ENCODE data around the gene CCDC137.
A peak's percentile ranks its signal among the peaks of the same experiment; 100 is the strongest.

Gene CCDC137

DNA sequence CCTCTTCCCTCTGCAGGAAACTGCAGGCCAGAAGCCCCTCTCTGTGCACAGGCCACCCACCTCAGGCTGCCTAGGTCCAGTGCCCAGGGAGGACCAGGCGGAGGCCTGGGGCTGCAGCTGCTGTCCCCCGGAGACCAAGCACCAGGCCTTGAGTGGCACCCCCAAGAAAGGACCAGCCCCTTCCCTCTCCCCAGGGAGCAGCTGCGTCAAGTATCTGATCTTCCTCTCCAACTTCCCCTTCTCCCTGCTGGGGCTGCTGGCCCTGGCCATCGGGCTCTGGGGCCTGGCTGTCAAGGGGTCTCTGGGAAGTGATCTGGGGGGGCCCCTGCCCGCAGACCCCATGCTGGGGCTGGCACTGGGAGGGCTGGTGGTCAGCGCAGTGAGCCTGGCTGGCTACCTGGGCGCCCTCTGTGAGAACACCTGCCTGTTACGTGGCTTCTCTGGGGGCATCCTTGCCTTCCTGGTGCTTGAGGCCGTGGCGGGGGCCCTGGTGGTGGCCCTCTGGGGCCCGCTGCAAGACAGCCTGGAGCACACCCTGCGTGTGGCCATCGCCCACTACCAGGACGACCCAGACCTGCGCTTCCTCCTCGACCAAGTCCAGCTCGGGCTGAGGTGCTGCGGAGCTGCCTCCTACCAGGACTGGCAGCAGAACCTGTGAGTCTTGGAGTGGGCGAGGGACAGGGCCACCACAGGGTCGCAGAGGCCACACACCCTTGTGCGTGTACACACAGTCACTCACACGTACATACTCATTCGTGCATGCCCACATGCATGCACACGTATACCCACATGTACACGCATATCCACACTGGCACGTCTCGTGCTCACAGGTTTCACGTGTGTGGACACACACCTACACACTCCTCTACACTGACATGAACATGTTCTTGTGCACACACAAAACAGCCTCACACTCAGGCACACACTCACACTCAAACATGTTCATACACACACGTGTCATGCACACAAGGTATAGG, 21.3 kb upstream of the CCDC137 start:
- Mint-ChIP-seq H3K27ac (no peak overlapping the region), H3K9me3 (no peaks in the 10 kb centered on the region), H3K27me3 (ENCODE audit: low read depth) (peaks cover 22% of the 10 kb centered on the region), H3K4me1 (ENCODE audit: low read depth) (no peaks in the 10 kb centered on the region), H3K36me3 (ENCODE audit: low read depth) (no peaks in the 10 kb centered on the region), H3K4me3 (no peak overlapping the region)

DNA sequence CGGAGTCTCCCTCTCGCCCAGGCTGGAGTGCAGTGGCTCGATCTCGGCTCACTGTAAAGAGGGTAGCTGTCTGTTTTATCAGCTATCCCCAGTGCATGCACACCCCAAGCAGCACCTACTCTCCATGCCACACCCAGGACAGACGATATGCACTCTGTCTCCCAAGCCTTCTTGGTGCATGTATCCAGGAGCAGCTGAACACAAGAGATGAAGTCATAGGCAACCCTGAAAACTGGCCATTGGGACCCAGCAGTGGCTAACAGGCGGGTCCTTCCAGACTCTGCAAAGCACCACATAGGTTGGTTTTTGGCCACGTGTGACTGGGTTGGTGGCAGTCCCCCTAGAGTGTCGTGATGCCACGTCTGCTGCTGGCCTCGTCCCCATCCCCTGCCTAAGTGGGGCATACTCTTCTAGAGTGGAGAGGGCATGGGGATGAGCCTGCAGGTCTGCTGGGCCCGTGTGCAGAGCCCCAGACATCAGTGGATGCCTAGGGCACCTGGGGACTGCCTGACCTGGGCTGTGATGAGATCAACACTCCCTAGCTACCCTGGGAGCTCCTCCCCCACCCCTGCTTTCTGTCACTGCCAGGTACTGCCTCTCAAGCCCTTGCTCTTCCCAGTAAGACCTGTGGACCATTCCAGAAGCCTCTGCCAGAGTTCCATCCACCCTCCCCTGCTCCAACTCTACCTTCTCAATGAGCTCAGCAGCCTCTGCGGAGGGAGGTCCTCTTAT, 19.5 kb upstream of the CCDC137 start:
- Mint-ChIP-seq H3K4me1 (ENCODE audit: low read depth) (no peaks in the 10 kb centered on the region), H3K4me3 (no peak overlapping the region), H3K27ac (no peak overlapping the region), H3K9me3 (no peaks in the 10 kb centered on the region), H3K27me3 (ENCODE audit: low read depth) (peaks cover 26% of the 10 kb centered on the region), H3K36me3 (ENCODE audit: low read depth) (peaks cover 3% of the 10 kb centered on the region)

DNA sequence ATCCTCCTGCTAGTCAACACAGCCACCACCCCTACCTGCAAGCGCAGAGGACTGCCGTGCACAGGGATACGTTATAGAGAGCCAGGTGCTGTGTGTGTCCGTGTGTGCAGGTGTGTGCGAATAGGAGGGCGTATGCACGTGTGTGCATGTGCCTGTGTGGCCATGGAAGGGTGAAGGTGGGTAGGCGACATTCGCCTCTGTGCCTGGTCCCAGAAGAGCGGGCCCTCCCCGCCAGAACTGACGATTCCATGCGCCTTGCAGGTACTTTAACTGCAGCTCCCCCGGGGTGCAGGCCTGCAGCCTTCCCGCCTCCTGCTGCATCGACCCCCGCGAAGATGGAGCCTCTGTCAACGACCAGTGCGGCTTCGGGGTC, 18.9 kb upstream of the CCDC137 start:
- Mint-ChIP-seq H3K9me3 (no peaks in the 10 kb centered on the region), H3K27me3 (ENCODE audit: low read depth) (peaks cover 26% of the 10 kb centered on the region), H3K4me1 (ENCODE audit: low read depth) (no peaks in the 10 kb centered on the region), H3K4me3 (no peak overlapping the region), H3K36me3 (ENCODE audit: low read depth) (peaks cover 3% of the 10 kb centered on the region), H3K27ac (no peak overlapping the region)

DNA sequence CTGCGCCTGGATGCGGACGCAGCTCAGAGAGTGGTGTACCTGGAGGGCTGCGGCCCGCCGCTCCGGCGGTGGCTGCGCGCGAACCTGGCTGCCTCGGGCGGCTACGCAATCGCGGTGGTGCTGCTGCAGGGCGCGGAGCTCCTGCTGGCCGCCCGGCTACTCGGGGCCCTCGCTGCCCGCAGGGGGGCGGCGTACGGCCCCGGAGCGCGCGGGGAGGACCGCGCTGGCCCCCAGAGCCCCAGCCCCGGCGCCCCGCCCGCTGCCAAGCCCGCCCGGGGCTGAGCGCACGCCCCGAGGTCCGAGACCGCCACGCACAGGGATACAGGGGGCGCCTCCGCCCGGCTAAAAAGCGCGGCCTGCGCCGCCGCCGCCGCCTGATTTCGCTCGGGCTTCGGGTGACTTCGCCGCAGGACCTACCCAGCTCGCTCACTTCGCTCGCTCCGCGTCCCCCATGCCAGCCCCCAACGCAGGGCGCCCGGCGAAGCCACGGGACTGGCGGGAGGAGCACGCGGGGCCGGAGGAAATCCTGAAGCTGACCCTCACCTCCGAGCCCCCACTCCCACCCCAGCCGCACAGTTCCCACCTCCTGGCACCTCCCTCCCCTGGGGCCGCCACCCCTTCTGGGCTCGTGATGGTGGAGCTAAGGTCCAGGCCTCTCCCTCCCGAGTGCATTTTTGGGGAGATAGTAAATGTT, 18.4 kb upstream of the CCDC137 start:
- H3K27me3 Mint-ChIP-seq (ENCODE audit: low read depth) = peaks cover 26% of the 10 kb centered on the region
- H3K4me1 Mint-ChIP-seq (ENCODE audit: low read depth) = no peaks in the 10 kb centered on the region
- no peak overlapping the region for H3K27ac Mint-ChIP-seq
- H3K36me3 Mint-ChIP-seq (ENCODE audit: low read depth) = peaks cover 3% of the 10 kb centered on the region
- no peaks in the 10 kb centered on the region for H3K9me3 Mint-ChIP-seq
- H3K4me3 Mint-ChIP-seq = no peak overlapping the region

DNA sequence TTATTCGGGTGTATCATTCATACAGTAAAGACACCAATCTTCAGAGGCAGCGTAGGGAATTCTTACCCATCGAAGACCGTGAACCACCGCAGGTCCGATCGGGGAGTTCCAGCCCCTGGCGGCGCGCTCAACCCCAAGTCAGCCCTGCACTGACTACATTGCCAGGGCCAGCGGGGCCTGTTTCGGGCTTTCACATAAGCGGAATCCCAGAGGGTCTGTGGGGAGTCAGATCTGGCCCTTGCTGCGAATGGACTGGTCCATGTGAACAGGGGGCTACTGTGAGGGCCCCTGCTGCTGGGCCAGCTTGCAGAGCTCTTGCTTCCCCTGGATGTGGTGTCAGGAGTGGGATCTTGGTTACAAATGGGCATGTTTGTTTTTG, 17.8 kb upstream of the CCDC137 start:
- Mint-ChIP-seq H3K27ac (no peak overlapping the region), H3K36me3 (ENCODE audit: low read depth) (peaks cover 3% of the 10 kb centered on the region), H3K4me3 (no peak overlapping the region), H3K27me3 (ENCODE audit: low read depth) (peaks cover 26% of the 10 kb centered on the region), H3K4me1 (ENCODE audit: low read depth) (peaks cover 5% of the 10 kb centered on the region), H3K9me3 (no peaks in the 10 kb centered on the region)

DNA sequence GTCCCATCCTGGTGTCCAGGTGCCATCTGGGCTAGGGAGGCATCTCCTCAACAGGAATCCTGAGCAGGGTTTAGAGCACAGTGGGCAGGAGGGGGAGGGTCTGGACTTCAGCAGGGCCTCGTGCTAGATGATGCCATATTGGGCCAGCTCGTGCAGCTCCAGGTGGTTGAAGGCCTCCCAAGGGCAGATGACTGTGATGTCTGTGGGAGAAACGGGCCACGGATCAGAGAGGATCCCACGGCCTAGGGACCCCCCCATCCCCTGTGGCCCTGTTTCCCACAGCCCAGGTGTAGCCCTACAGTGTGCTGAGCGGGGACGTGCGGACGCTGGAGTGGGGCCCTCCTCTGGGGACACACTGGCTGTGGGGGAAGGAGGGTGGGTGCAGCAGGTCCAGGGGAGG, 15.6 kb upstream of the CCDC137 start:
- H3K4me3 Mint-ChIP-seq = no peak overlapping the region
- peaks cover 26% of the 10 kb centered on the region for H3K27me3 Mint-ChIP-seq (ENCODE audit: low read depth)
- no peak overlapping the region for H3K27ac Mint-ChIP-seq
- peaks cover 3% of the 10 kb centered on the region for H3K36me3 Mint-ChIP-seq (ENCODE audit: low read depth)
- H3K9me3 Mint-ChIP-seq = no peaks in the 10 kb centered on the region
- H3K4me1 Mint-ChIP-seq (ENCODE audit: low read depth) = peaks cover 5% of the 10 kb centered on the region

DNA sequence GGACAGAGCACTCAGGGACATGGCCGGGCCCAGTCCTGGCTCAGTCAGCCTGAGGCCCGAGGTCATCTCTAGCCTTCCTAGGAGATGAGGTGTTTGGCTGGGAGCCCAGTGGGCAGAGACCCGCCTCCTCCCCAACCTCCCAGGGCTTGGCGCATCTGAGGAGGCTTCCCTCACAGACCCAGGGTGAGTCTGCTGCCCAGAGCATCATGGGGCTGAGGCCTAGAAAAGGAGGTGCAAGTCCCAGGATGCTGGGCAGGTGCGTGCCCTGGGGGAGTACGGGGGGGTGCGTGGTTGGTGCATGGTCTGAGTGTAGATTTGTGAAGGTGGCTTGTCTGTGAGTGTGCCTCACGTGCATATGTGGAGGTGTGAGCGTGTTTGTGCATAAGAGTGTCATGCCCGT, 14.8 kb upstream of the CCDC137 start:
- Mint-ChIP-seq H3K27ac (no peak overlapping the region), H3K36me3 (ENCODE audit: low read depth) (peaks cover 3% of the 10 kb centered on the region), H3K4me3 (peak overlapping the region; percentile 30), H3K4me1 (ENCODE audit: low read depth) (peaks cover 5% of the 10 kb centered on the region), H3K27me3 (ENCODE audit: low read depth) (peaks cover 25% of the 10 kb centered on the region), H3K9me3 (no peaks in the 10 kb centered on the region)

DNA sequence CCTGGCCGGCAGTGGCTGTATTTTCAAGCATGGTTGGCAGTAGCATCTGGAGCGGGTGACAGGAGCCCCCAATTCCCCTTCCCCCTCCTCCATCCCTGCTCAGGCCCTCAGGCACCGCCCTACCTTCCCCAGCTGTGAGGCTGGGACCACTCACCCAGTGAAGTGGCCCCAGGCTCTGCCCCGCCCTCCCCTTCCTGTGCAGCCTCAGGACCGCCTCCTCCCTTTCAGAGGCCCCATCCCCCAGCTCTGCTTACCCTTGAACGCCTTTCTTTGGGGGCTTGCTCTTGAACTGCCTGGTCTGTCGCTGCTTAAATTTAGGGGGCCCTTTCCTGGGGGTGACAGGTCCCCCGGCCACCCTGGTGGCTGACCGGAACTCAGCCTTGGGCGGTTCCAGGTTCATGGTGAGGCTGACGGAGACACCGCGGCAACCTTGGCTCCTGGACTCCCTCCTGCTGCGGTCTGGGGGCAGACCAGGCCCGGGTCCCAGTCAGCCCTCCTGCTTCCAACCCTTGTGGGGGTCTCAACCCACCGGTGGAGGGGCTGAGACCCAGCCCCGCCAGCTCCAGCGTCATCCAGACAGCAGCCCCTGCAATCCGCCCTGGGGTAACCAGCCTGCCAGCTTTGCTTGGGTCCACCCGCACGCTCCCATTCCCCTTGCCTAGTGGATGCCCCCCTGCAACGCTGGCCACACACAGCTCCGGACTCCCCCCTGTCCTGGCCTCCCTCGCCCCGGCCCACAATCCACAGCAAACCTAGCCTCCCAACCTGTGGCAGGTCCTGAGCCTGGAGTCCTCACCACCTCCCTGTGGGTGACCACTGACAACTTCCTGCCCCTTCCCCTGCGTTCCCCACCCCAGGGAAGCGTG, 13.4 kb upstream of the CCDC137 start:
- H3K9me3 Mint-ChIP-seq = no peaks in the 10 kb centered on the region
- peaks cover 3% of the 10 kb centered on the region for H3K36me3 Mint-ChIP-seq (ENCODE audit: low read depth)
- peaks cover 14% of the 10 kb centered on the region for H3K27me3 Mint-ChIP-seq (ENCODE audit: low read depth)
- H3K27ac Mint-ChIP-seq = peak overlapping the region; percentile 77
- H3K4me1 Mint-ChIP-seq (ENCODE audit: low read depth) = peaks cover 12% of the 10 kb centered on the region
- H3K4me3 Mint-ChIP-seq = peak overlapping the region; percentile 87

DNA sequence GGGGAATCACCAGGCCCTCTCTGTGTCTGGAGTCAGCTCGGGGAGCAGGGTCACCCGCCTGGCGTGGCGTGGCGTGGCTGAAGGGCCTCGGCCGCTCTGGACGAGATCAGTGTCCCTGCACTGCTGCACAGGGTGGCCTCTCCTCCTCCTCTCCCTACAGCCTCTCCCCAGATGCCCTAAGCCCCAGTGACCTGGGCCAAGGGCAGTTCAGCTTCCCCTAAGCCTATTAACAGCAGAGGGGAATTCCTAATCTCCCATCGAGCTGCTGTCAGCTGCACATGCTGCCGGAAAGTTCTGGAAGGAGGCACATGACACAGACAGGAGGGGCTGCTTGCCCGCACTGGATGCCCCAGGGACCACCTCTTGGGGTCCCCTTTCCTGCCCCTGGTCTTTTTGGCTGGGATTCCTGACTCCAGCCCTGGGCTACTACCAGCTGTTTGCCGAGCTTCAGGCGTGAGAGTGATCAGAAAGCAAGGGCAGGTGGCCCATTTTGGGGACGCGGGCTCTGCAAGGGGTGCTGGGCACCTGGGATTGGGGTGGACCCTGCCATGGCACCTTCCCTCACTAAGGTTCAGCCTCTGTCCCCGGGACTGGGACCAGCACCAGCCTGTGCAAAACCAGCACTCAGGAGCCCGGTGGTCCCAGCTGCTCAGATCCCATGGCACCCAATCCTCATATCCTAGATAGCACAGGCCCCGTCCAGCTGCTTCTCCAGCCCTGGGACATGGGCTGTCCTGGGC, 11.0 kb upstream of the CCDC137 start:
- Mint-ChIP-seq H3K27ac (no peak overlapping the region), H3K27me3 (ENCODE audit: low read depth) (peaks cover 4% of the 10 kb centered on the region), H3K36me3 (ENCODE audit: low read depth) (peaks cover 3% of the 10 kb centered on the region), H3K9me3 (no peaks in the 10 kb centered on the region), H3K4me1 (ENCODE audit: low read depth) (peaks cover 12% of the 10 kb centered on the region), H3K4me3 (no peak overlapping the region)

DNA sequence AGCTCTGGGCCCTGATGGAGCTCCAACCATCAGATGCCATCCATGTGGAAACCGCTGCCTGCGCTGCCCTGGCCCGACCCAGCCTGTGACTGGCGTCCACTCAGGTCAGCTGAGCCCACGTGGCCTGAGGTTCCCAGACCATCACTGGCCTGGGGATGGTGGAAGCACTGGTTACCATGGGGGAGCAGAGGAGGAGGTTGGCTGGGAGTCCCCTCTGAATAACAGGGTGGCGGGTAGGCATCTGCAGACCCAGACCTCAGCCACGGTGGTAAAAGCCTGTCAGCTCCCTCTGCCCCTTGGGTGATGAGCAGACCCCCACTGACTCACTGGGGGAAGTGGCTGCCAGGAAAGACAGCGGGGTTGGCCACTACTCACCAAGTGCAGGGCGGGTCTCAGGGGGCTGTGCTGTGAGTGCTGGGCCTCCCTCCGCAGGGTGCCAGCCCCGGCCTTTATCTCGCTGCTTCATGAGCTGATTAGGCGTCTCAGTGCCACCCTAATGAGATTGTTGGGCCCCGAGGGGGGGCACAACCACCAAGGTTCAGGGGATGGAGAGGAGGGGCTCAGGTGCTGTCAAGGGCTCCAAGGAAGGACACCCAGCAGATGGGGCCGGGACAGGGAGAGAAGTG, 10.3 kb upstream of the CCDC137 start, which contains the start of gene PDE6G:
Gene PDE6G, minus strand, starts transcription at position 425 of the 626 bp plus-strand sequence. CDS start 3,237 bp downstream, outside the sequence.
- Mint-ChIP-seq H3K9me3 (no peaks in the 10 kb centered on the region), H3K4me3 (no peak within 1 kb of the TSS), H3K27me3 (ENCODE audit: low read depth) (peaks cover 4% of the 10 kb centered on the region), H3K27ac (peak within 1 kb of the TSS; percentile 20), H3K36me3 (ENCODE audit: low read depth) (peaks cover 3% of the 10 kb centered on the region), H3K4me1 (ENCODE audit: low read depth) (peaks cover 12% of the 10 kb centered on the region)

DNA sequence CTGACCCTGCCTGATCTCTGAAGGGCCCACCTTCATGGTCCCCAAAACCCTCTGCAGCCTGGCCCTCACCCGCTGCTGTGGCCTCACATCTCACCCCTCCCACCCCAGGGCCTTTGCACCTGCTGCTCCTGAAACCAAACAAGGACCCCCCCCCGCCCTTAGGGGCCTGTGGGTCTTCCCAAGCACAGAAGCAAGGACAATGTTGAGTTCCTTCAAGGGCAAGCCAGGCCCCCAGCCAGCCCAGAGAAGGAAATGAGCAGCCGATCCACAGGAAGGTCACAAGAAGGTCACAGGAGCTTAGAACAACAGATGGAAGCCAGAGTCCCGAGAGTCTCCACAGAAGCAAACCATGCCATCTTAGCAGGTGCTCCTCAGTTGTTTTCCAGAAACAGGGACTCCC, 9.7 kb upstream of the CCDC137 start:
- Mint-ChIP-seq H3K4me3 (no peak overlapping the region), H3K9me3 (no peaks in the 10 kb centered on the region), H3K4me1 (ENCODE audit: low read depth) (peaks cover 12% of the 10 kb centered on the region), H3K27ac (peak overlapping the region; percentile 20), H3K36me3 (ENCODE audit: low read depth) (peaks cover under 1% of the 10 kb centered on the region), H3K27me3 (ENCODE audit: low read depth) (peaks cover 2% of the 10 kb centered on the region)

DNA sequence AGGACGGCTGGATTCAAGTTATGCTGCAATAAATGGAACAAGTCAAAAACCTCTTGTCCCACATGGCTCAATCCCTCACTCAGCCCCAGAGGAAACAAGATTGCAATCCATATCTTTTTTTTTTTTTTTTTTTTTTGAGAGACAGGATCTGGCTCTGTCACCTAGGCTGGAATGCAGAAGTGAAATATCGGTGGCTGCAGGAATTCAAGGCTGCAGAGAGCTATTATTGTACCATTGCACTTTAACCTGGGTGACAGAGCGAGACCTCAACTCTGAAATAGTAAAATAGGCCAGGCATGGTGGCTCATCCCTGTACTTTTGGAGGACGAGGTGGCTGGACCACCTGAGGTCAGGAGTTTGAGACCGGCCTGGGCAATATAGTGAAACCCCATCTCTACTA, 7.5 kb upstream of the CCDC137 start:
- H3K27ac Mint-ChIP-seq = no peak overlapping the region
- H3K4me3 Mint-ChIP-seq = no peak overlapping the region
- no peaks in the 10 kb centered on the region for H3K27me3 Mint-ChIP-seq (ENCODE audit: low read depth)
- H3K9me3 Mint-ChIP-seq = no peaks in the 10 kb centered on the region
- peaks cover under 1% of the 10 kb centered on the region for H3K36me3 Mint-ChIP-seq (ENCODE audit: low read depth)
- H3K4me1 Mint-ChIP-seq (ENCODE audit: low read depth) = peaks cover 13% of the 10 kb centered on the region

DNA sequence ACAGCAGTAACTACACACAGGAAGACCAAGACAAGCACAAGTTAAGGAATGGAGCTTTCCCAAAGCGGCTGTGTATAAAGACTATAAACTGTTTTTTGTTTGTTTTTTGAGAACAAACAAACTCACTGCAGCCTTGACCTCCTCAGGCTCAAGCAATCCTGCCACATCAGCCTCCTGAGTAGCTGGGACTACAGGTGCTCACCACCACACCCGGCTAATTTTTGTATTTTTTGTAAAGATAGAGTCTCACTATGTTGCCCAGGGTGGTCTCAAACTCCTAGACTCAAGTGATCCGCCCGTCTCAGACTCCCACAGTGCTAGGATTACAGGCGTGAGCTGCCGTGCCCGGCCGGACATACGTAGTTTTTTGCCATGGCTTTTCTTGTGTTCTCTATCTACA, 6.1 kb upstream of the CCDC137 start:
- Mint-ChIP-seq H3K27me3 (ENCODE audit: low read depth) (no peaks in the 10 kb centered on the region), H3K36me3 (ENCODE audit: low read depth) (peaks cover 7% of the 10 kb centered on the region), H3K27ac (no peak overlapping the region), H3K4me3 (no peak overlapping the region), H3K9me3 (no peaks in the 10 kb centered on the region), H3K4me1 (ENCODE audit: low read depth) (peaks cover 14% of the 10 kb centered on the region)
